NCI-H2171 treated with DMSO at 0.1 percent for 48 hours (cell line): ENCODE data around the gene D2HGDH.
A peak's percentile ranks its signal among the peaks of the same experiment; 100 is the strongest.
"Not testable (repeated sequence)": the region's sequence is repeated elsewhere in the genome, so short reads cannot be mapped to it uniquely, and the experiment has no call there.

Experiments used
- DNase-seq: peaks from one replicate; lab custom pipeline; 2025; lab: John Stamatoyannopoulos, UW

The D2HGDH gene

DNA sequence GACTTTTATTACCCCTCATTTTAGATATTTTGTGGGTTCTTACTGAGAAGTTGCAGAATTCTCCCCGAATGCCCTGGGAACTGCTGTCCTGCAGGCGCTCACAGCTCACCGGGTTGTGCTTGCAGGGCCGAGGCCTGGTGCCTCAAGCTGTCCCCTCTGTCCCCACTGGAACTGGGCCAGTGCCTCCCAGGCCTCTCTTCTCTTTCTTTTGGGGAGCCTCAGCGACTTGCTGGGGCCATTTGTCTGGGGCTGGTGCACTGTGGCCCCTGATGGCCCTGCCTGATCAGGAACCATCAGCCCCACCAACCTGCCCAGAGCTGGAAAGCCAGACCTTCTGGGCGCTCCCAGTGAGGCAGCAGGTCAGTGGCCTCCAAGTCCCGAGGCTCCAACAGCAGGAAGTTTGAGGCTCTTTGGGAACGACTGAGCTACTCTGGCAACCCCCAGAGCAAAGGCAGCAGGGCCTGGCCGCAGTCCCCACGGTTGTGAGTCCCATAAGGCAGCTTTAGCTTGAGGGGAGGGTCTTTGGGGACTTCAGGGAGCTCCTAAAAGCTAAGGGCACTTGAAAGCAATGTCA, 59.9 kb downstream of the D2HGDH start:
- DNase-seq: no peak

DNA sequence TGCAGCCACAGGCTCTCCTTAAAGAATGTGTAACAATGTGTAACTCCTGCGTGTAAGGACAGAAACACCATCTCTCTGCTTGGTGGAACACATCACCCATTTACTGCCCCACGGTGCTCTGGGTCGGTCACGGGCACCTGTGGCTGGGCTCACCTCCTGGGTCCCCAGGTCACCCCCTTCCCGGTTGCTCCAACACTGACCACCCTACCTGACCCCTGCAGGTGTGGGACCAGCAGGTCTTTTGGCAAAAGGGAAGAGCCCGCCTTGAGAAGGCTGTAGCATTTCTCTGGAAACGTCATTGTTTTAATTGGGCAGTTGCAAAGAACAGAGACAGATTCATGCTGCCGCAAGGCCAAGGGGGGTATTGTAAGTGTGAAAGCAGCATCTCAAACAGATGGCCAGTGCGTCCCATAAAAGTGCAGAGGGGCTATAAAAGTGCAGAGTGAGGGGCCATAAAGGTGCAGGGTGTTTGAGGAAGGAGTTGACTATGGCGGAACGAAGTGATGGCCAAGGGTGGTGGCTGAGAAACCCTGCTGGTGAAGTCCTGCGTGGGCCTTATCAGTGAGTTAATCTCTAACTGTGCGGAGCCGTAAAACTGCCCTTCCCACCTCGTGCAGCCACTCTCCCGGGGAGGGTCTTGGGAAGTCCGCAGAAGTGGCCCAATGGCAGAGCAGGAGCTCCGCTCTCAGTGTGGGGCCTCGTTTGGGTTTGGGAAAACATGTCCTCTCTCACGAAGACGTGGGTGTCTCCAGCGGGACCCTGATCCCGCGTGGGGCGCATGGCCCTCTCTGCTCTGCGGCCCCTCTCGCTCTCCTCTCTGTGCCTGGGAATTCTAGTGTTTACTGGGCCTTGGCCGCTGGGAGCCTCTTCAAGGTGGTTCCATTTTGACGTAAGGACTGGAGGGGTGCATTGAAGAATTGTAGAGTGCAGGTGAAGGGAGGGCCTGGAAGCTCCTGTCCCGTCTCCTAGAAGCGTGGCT, 60.9 kb downstream of the D2HGDH start:
- no peak for DNase-seq

DNA sequence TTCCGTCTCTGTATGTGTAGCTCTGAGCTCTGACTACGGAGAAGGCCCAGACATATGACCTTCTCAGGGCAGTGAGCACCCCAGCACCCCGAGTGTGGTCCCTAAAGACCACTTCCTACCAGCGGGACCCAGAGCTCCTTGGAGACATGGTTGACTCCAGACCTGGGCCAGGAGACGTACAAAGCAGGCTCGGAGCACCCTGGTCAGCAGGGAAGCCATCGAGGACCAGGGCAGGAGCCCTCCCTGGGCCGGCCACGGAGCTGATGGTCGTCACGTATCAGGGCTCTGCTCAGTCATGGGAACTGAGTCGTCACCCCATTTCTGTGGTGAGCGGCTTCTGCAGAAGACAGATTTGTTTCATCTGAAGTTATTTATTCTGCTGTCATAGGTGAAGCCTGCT, 61.8 kb downstream of the D2HGDH start:
- DNase-seq: no peak

DNA sequence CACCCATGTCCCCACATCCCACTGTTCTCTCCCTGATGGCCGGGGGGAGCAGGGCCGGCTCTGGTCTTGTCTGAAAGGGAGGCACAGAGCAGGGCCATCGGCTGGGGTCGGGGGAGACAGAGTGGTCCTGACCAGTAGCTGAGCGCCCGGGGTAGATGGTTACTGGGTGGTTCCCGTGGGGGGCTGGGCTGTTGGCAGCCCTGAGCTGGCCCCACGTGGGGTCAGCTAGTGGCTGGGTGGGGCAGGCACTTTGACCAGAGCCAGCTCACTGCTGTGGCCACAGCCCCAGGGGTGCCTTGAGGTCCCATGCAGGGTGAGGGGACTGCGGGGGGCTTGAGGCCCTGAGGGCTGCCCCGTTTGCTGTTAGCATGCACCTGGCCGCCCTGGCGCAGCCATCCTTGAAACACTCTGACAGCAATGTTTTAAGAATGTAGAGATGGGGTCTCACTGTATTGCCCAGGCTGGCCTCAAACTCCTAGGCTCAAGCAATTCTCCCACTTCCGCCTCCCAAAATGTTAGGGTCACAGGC, 62.2 kb downstream of the D2HGDH start:
- DNase-seq: no peak

DNA sequence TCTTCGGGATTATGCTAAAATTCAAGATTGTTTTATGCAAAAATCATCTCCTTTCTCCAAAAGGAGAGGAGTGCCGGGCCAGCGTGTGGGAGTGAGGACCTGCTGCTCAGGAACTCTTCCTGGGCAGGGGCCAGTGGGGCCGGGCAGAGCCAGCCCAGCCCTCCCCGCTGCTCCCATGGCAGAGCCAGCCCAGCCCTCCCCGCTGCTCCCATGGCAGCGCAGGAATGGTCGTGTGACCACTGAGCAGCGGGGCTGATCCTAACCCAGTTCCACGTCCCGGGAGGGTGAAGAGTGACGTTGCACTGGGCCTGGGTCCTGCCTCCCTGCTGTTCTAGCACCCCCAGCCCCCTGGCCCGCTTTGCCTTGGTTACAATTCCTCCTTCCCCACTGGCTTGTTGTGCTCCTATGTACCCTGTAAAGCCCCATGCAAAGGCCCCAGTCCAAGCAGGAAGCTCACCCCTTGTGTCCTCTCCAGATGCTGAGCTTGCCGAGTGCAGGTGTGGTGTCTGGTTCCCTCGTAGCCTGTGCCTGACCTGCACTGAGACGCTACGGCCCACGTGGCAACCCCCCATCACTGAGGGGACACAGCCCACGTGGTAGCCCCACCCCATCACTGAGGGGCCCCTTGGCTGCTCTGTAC, 63.1 kb downstream of the D2HGDH start:
- DNase-seq: no peak

DNA sequence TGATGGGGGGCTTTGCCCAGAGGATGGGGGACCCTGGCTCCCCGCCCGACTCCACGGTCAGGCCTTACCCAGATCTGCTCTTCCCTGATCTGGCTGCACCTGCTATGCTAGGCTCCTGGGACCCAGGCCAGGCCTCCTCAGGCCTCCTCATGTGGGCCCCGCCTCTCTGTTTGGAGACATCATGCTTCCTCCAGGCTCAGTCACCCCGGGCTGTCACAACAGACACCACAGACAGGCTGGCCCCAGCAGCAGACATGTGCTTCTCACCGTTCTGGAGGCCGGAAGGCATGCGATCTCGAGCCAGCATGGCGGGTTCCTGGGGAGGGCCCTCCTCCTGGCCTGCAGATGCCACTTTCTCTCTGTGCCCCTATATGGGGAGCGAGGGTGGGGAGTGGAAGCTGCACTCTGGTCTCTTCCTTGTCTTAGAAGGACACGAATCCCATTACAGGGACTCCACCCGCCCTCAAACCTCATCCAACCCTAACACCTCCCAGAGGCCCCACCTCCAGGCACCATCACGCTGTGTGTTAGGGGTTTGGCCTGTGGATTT, 63.7 kb downstream of the D2HGDH start:
- no peak for DNase-seq

DNA sequence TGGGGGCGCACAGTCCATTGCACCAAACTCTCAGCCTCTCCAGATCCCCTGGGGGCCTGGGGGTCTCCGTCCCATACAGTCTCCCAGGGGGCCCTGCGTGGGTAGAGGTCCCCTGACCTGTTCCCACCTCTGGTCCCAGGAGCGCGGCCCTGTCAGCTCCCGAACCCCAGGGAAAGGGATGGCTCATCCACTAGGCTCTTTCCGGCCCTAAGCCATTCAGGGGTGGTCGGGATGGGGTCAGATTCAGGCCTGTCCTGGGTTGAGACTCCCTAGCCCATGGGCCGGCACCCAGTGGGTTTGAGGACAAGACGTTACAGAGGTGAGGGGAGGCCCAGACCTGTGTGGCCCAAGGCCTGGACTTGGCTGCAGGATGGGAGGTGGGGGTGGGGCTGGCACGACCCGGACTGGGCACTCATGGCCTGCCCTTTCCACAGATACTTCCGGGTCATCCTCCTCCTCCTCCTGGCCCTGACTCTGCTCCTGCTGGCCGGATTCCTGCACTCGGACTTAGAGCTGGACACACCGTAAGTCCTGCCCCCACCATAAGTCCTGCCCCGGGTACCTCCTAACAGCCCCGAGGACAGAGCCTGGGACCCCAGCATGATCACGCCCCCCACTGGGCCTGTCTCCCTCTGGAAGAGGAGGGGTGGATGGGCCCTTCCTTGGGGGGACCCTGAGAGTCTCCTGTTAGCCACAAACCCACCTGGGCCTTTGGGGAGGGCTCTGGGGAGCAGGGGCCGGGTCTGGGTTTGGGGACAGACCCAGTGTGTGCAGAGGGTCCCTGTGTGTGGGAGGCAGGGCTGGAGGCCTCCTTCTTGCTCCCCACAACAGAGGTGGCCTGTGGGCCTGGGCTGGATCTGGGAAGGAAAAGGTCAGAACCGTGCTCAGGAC, 64.4 kb downstream of the D2HGDH start:
- no peak for DNase-seq

DNA sequence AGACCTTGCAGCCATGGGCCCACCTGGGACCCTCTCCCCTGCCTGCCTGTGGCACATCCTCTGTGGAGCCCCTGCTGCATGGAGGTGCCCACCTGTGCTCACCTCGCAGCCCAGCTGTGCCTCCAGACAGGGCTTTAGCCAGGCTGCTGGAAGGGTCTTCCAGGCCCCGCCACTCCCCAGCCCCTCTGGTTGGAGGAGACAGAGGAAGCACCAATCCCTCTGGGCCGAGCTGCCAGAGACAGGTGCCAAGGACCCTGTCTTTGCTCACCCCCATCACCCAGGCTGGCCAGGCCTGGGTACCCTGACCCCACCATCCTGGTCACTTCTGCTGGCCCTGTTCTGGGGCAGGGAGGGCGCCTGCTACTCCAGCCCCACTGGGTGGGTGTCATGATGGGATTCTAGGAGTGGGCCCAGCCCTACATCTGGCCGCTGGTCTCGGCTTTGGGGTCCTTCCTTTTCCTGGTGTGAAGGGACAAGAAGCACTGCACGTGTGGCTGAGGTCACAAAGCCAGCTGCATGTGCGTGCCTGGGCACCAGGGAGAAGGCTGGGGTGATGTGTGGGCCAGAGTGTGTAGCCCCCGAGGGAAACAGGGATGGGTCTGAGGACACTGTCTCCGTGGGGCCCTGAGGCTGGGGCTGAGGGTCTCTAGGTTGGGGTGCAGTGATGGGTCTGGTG, 65.2 kb downstream of the D2HGDH start:
- no peak for DNase-seq

DNA sequence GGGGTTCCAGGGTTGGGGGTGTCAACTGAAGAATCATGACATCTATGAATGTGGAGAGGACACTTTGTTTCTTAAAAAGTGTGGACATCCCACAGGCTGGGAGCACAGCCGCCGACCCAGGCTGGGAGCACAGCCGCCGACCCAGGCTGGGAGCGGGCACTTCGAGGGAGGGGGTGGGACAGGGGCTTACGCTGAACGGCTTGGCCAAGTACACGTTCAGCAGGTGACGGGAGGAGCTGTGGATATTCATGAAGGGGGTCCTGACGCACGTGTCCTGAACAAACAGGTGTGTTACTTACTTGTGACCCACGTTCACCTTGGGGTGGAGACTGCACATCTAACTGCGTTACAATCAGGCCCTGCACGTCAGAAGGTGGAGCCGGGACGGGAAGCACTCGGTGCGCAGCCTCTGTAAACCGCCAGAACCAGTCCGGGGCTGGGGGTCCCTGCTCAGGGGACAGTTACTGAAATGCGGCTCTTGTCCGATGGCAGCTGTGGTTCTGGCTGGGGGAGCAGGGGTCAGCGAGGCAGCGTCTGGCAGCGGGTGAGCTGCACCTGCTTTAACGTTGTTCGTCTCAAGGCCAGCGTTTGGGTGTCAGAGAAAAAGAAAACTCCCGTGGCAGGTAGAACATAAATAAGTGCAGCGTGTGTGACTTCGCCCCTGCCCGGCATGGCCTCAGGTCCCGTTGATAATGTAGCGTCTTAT, 65.9 kb downstream of the D2HGDH start:
- DNase-seq: not testable (repeated sequence)

DNA sequence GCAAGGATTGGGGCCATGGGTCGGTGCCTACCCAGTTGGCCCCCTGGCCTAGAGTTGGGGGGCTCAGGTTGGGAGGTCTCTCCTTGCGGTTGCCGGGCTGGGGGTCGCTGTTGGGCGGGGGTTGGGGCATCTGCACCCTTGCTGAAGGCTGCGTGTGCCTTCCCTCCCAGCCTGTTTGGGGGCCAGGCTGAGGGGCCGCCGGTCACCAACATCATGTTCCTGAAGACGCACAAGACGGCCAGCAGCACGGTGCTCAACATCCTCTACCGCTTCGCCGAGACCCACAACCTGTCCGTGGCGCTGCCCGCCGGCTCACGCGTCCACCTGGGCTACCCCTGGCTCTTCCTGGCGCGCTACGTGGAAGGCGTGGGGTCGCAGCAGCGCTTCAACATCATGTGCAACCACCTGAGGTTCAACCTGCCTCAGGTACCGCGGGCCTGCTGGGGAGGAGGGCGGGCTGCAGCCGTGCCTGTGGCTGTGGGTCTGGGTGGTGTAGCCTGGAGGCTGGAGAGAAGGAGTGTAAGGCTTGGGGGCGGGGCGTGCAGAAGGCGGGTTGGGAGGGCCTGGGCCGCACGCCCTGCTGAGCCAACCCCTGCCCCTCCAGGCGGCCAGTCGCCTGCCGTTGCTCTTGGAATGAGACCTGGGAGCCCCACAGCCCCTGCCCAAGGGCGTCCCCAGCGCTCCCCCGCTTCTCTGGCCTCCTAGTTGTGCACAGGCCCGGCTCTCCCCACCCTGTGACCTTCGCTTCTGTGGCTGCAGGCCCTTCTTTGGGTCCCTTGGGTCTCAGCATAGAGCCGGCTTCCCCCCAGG, 67.4 kb downstream of the D2HGDH start:
- DNase-seq: no peak

DNA sequence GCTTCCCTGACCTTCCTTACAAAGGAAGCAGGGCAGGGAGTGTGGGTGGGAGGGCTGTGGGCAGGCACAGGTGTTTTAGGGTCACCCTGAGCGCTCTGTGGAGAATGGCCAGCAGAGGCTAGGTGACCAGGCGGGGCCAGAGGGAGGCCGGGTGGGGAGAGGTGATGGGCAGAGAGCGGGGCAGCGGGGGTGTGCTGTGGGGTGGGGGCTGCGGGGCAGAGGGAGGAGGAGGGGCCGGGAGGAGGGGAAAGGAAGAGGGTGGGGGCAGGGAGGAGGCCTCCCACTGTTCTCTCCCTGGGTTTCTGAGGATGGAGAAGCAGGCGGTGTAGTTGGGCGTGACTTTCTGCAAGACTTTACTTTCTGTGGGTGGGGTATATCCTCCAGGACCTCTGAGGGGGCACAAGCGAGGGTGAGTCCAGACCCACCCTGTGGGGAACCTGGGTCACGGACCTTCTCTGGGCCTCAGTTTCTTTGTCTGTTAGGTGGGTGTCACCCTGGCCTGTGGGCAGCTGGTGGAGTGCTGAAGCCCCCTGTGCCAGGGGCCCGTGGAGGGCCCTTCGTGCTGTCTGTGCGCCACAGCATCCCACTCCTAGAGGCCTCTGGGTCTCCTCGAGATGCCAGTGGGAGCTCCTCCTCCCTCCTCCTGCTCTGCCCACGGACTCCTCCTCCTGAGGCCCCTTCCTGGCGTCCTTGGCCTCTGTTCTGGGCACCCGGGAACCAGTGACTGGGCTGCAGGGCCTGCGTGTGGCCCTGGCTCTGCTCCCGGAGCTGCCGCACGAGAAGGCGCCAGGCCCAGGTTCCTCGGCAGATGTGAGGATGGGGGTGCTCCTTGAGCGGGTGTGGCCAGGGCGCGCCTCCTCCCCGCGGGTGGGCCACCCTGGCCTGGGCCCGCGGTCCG, 68.2 kb downstream of the D2HGDH start:
- DNase-seq: no peak

DNA sequence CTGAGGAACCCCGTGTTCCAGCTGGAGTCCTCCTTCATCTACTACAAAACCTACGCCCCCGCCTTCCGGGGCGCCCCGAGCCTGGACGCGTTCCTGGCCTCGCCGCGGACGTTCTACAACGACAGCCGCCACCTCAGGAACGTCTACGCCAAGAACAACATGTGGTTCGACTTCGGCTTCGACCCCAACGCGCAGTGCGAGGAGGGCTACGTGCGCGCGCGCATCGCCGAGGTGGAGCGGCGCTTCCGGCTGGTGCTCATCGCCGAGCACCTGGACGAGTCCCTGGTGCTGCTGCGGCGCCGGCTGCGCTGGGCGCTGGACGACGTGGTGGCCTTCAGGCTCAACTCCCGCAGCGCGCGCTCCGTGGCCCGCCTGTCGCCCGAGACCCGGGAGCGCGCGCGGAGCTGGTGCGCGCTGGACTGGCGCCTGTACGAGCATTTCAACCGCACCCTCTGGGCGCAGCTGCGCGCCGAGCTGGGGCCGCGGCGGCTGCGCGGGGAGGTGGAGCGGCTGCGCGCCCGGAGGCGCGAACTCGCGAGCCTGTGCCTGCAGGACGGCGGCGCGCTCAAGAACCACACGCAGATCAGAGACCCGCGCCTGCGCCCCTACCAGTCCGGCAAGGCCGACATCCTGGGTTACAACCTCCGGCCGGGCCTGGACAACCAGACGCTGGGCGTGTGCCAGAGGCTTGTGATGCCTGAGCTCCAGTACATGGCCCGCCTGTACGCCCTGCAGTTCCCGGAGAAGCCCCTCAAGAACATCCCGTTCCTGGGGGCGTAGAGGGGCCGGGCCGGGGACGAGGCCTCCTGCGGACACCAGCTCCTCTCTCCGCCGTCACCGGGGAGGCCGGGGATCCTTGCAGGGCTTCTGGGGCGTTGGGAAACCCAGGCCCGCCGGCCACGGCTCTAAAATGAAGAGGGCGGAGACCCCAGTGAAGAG, 69.2 kb downstream of the D2HGDH start:
- DNase-seq: peak; percentile 39

DNA sequence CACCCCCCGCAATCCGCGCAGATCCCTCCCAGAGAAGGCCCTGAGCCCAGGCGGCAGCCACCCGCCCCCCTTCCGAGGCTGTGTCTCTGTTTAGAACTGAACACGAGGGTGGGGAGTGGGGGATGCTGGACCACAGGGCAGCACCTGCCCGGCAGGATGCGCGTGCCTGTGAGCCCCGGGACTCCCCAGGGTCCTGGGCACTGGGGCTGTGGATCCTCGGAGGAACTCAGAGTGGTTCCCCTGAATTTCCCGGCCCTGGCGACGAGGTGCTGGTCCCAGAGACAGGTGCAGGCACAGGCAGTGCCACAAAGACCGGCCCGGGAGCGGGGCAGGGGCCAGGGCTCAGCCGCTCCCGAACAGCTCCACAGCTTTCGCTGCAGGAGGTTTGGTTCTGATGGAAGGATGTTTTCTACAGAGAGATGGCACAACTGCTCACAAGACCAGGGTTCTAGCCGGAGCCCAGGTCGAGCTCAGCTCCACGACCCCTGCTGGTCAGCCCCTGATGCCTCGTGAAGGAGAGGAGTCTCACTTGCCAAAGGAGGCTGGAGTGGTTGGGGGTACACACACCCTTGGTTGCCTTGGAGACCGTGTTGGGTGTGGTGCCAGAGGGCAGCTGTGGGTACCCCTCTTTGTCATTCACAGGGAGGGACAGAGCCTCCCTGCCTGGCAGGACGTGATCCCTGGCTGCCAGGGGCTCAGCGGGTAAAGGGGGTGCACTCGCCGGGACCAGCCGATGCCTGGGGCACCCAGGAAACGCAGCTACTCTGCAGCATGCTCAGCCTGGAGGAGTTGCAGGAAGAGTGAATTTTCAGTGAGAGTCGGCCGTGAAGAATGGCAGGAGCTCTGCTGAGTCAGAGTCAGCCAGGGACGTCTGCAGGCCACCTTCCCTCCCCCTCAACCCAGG, 70.1 kb downstream of the D2HGDH start:
- DNase-seq: no peak

DNA sequence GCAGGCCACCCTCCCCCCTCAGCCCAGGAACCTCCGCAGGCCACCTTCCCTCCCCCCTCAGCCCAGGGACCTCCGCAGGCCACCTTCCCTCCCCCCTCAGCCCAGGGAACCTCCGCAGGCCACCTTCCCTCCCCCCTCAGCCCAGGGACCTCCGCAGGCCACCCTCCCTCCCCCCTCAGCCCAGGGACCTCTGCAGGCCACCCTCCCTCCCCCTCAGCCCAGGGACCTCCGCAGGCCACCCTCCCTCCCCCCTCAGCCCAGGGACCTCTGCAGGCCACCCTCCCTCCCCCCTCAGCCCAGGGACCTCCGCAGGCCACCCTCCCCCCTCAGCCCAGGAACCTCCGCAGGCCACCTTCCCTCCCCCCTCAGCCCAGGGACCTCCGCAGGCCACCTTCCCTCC, 71.8 kb downstream of the D2HGDH start:
- not testable (repeated sequence) for DNase-seq

DNA sequence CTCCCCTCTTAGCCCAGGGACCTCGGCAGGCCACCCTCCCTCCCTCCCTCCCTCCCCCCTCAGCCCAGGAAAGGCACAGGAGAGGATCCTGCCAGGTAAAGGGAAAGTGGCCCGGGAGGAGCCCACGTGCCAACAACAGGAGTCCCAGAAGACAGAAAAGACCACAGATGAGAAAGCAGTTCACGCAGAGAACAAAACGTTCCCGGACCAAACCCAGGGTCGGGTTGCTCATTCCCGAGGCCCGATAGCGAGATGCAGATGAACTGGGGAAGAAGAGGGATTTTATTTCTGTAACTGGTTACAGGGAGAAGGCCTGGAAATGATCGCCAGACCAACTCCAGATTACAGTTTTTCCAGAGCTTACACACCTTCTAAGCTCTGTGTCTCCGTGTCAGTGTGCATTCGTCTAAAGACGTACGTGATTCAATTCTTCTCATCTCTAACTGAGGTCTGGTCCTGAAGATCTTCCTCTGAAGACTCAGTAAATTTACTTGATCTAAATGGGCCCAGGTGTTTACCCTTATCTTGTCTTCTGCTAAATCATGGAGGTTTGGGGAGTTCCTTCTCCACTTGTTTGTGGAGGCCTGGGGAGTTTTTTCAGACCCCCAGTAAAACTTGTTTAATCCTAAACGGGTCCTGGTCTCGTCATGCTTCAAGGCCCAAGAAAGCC, 73.8 kb downstream of the D2HGDH start:
- no peak for DNase-seq
